HepG2 (cell line): ENCODE results near the gene C1orf74. TPM values are rescaled to one million over a fixed set of nuclear protein-coding genes. Genes with fewer than 3 reads are reported as not detected.

Experiments
- CCAR2 ChIP-seq: fragments of 200-400 bp; formaldehyde crosslinking; optimal IDR thresholded peaks from 2 replicates; pipeline ENCODE3; 2018; ENCODE audit warnings: low read depth, mild to moderate bottlenecking, low read length, moderate library complexity
- CERS6 ChIP-seq: sonication (generic); formaldehyde crosslinking; IDR thresholded peaks from 2 replicates; pipeline ENCODE4 v1.5.0; 2020; ENCODE audit warnings: missing genetic modification reagents
- GMEB1 ChIP-seq: sonication (generic); formaldehyde crosslinking; IDR thresholded peaks from 2 replicates; pipeline ENCODE4 v1.5.1; 2020; ENCODE audit warnings: missing genetic modification reagents, mild to moderate bottlenecking, borderline replicate concordance
- HHEX ChIP-seq: IDR thresholded peaks from 2 replicates; pipeline ENCODE4 v1.6.1; 2016; ENCODE audit warnings: control low read depth
- HOXA3 ChIP-seq: sonication (generic); formaldehyde crosslinking; IDR thresholded peaks from 2 replicates; pipeline ENCODE4 v1.5.0; 2020; ENCODE audit warnings: missing genetic modification reagents
- NFE2 ChIP-seq: sonication (generic); formaldehyde crosslinking; IDR thresholded peaks from 2 replicates; pipeline ENCODE4 v1.4.0; 2020; ENCODE audit warnings: missing genetic modification reagents
- NPAS2 ChIP-seq: sonication (generic); formaldehyde crosslinking; IDR thresholded peaks from 2 replicates; pipeline ENCODE4 v1.8.0; 2022; ENCODE audit warnings: mild to moderate bottlenecking, missing genetic modification reagents, borderline replicate concordance
- PCBP2 ChIP-seq: fragments of 200-400 bp; formaldehyde crosslinking; optimal IDR thresholded peaks from 2 replicates; pipeline ENCODE3; 2018; ENCODE audit warnings: low read length, low read depth; ENCODE audit not compliant: poor library complexity, severe bottlenecking
- SP4 ChIP-seq: sonication (generic); formaldehyde crosslinking; IDR thresholded peaks from 2 replicates; pipeline ENCODE4 v1.8.1; 2023; ENCODE audit warnings: mild to moderate bottlenecking, missing genetic modification reagents
- ZBED4 ChIP-seq: sonication (generic); formaldehyde crosslinking; IDR thresholded peaks from 2 replicates; pipeline ENCODE4 v1.4.0; 2020; ENCODE audit warnings: missing genetic modification reagents, borderline replicate concordance
- ZBTB49 ChIP-seq: sonication (generic); formaldehyde crosslinking; IDR thresholded peaks from 2 replicates; pipeline ENCODE4 v1.4.0; 2020; ENCODE audit warnings: missing genetic modification reagents, borderline replicate concordance
- ZIK1 ChIP-seq: sonication (generic); formaldehyde crosslinking; IDR thresholded peaks from 2 replicates; pipeline ENCODE4 v1.5.0; 2020; ENCODE audit warnings: mild to moderate bottlenecking, low read depth, missing genetic modification reagents, borderline replicate concordance
- ZNF329 ChIP-seq: sonication (generic); formaldehyde crosslinking; IDR thresholded peaks from 2 replicates; pipeline ENCODE4 v1.9.0; 2021; ENCODE audit warnings: low read depth, mild to moderate bottlenecking, missing genetic modification reagents
- ZNF687 ChIP-seq: sonication (generic); formaldehyde crosslinking; IDR thresholded peaks from 2 replicates; pipeline ENCODE4 v1.5.1; 2020; ENCODE audit warnings: mild to moderate bottlenecking, missing genetic modification reagents, moderate library complexity
- polyA plus RNA-seq, 8 experiments: library from polyadenylated mRNA; depleted of rRNA in 3 of 8; stranded (reverse) in 7 of 8; unstranded in 1 of 8; fragments of >200 nt; fragmentation: Illumina TruSeq in 4 of 8; extraction: Trizol in 4 of 8; gene quantifications; 2 replicates each; pipeline versions ENCODE4 v1.2.1 to v1.2.3, GENCODE V29; 2011 to 2016; ENCODE audit warnings: low read depth in 4 of 8, missing spikeins in 1 of 8, mixed read lengths in 1 of 8; ENCODE audit not compliant: insufficient read depth in 1 of 8
- total RNA-seq, 5 experiments: library from RNA; depleted of rRNA; stranded (reverse); fragments of >200 nt; fragmentation: Illumina TruSeq; extraction: Trizol; gene quantifications; 2 replicates each; pipeline ENCODE4 v1.2.3, GENCODE V29; 2016; ENCODE audit warnings: low read depth in 1 of 5

Gene C1orf74
- total and polyA plus RNA-seq, 2 of the 13 experiments (the other 11 are each of a cell fraction or from before 2014, with no cell fraction given), result 0.33 to 0.71 TPM

GRCh38 chr1:209784265-209785169 is at the start of gene C1orf74 (continued):
- TF ChIP-seq PCBP2, result no peak
- TF ChIP-seq ZNF687 (CRISPR knock-in tag), result peak; percentile 88
- peak; percentile 62 for TF ChIP-seq SP4
- TF ChIP-seq CERS6, result no peak
- no peak for TF ChIP-seq ZBTB49
- no peak for TF ChIP-seq ZBED4 (CRISPR knock-in tag)
- no peak for TF ChIP-seq ZNF329
- peak; percentile 92 for TF ChIP-seq HOXA3
- no peak for TF ChIP-seq NFE2 (CRISPR knock-in tag)
- TF ChIP-seq CCAR2, result no peak
- TF ChIP-seq HHEX (CRISPR knock-in tag), result no peak
- TF ChIP-seq NPAS2, result no peak
- TF ChIP-seq GMEB1, result peak; percentile 77; the same call in 1 of the 2 replicates
- TF ChIP-seq ZIK1 (CRISPR knock-in tag), result no peak
